ENCODE results near the gene SERINC2.

The SERINC2 gene

DNA sequence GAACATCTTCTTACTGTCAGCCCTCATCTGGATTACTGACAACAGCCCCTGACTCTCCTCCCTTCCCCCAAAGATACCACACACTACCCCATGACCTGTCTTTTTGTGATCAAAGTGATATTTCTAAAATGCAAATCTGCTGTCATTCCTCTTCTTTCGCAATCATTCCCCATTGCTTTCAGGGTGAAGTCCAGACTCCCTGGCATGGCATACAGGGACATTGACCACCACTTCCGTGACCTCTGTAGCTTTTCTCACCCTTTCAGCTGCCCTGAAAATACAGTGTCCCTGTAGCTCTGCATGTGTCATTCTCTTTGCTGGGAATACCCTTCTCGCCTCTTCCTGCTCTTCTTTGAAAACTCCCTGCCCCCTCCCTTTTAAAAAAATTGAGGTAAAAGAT lies 4.1 kb downstream of the SERINC2 start:
- H3K4me1 ChIP-seq (ENCODE audit: control insufficient read depth, insufficient read depth, low read length), result peaks cover 20% of the 10 kb centered on the region
- H3K9ac ChIP-seq (ENCODE audit: low read length), result no peak overlapping the region
- peaks cover 12% of the 10 kb centered on the region for H3K27me3 ChIP-seq (ENCODE audit: control insufficient read depth, insufficient read depth, low read length)
- H3K4me3 ChIP-seq (ENCODE audit: low read depth, low read length), result no peak overlapping the region
- H3K36me3 ChIP-seq (ENCODE audit: control insufficient read depth, insufficient read depth, low read length), result no peaks in the 10 kb centered on the region
- H3K27ac ChIP-seq (ENCODE audit: low read depth, low read length), result no peak overlapping the region
- no peaks in the 10 kb centered on the region for H3K9me3 ChIP-seq (ENCODE audit: control insufficient read depth, insufficient read depth, low read depth, low read length)

DNA sequence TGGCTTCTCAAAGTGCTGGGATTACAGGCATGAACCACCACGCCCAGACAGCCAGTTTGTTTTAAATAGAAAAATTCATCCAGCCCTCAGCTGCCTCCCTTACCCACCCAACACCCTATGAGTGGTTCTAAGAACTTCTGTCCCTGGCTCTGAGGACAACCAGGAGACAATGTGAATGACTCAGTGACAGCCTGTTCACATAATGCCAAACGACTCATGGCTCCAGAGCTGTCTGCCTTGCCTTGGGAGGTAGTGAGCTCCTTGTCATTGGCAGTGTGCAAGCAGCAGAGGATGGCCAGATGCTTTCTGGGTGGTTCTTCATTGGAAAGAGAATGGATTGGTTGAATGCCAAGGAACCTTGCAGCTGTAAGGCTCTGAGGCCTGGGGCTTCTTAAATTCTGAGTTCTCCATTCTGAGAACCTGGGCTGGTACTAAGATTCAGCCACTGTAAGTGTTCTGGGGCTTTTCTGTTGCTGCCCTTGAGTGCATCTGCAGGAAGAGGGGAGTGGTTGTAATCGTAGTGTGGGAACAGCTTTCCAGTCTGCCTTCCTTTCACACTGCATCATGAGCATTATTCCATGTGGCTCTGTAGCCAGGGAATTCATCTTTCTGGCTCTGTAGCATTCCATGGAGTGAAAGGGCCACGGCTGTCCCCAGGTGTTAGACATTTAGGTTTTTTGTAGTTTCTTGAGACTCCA lies 5.8 kb downstream of the SERINC2 start:
- Histone ChIP-seq H3K9me3 (ENCODE audit: control insufficient read depth, insufficient read depth, low read depth, low read length) (no peaks in the 10 kb centered on the region), H3K4me3 (ENCODE audit: low read depth, low read length) (no peak overlapping the region), H3K27me3 (ENCODE audit: control insufficient read depth, insufficient read depth, low read length) (peaks cover under 1% of the 10 kb centered on the region; the same call in 1 of the 2 replicates), H3K27ac (ENCODE audit: low read depth, low read length) (no peak overlapping the region), H3K36me3 (ENCODE audit: control insufficient read depth, insufficient read depth, low read length) (no peaks in the 10 kb centered on the region), H3K4me1 (ENCODE audit: control insufficient read depth, insufficient read depth, low read length) (peaks cover 20% of the 10 kb centered on the region), H3K9ac (ENCODE audit: low read length) (no peak overlapping the region)

DNA sequence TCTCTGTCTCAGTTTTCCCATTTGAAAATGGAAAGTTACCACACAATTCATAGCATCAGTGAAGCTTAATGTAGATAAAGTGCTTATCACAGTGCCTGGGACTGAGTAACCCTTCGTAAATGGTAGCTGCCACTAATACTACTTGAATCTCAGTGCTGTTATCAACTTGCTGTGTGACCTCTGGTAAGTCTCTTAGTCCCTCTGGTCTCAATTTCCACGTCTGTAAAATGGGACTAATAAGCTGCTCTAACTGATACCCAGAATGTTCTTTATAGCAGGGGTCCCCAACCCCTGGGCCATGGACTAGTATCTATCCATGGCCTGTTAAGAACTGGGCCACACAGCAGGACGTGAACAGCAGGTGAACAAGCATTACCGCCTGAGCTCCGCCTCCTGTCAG lies 7.7 kb downstream of the SERINC2 start:
- H3K36me3 ChIP-seq (ENCODE audit: control insufficient read depth, insufficient read depth, low read length), result 0 out of 2 replicates have a peak, but pooled peaks cover 3% of the 10 kb centered on the region
- no peaks in the 10 kb centered on the region for H3K27me3 ChIP-seq (ENCODE audit: control insufficient read depth, insufficient read depth, low read length)
- no peak overlapping the region for H3K9ac ChIP-seq (ENCODE audit: low read length)
- peaks cover 10% of the 10 kb centered on the region; the same call in 1 of the 2 replicates for H3K4me1 ChIP-seq (ENCODE audit: control insufficient read depth, insufficient read depth, low read length)
- no peak overlapping the region for H3K27ac ChIP-seq (ENCODE audit: low read depth, low read length)
- no peak overlapping the region for H3K4me3 ChIP-seq (ENCODE audit: low read depth, low read length)
- no peaks in the 10 kb centered on the region for H3K9me3 ChIP-seq (ENCODE audit: control insufficient read depth, insufficient read depth, low read depth, low read length)

DNA sequence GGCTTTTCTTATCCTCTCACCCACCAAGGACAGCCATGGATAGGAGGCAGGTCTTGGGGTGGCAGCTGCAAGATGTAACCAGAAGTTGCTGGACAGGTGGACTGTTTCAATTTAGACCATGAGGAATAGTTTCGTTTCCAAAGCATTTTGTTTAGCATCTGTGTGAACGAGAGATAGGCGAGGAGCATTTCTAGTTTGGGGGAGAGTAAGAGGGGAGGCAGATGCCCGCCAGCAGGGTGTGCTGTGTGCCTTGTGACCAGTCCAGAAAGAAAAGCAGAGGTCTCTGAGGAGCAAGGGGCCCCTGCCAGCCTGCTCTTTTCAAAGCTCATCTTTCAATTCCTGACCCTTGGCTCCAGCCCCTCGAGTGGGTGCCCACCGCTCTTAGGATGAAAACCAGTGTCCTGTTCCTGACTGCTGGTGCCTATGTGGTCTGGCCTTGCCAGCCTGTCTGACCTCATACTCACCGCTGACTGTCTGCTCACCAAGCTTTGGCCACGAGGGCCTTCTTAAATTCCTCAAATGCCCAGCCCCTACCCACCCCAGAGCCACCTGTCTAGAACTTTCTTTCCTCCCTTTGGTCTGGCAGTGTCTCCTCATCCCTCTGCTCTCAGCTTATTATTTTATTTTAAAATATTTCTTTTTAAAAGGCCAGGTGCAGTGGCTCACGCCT lies 8.5 kb downstream of the SERINC2 start:
- Histone ChIP-seq H3K27me3 (ENCODE audit: control insufficient read depth, insufficient read depth, low read length) (no peaks in the 10 kb centered on the region), H3K9ac (ENCODE audit: low read length) (no peak overlapping the region), H3K27ac (ENCODE audit: low read depth, low read length) (no peak overlapping the region), H3K4me1 (ENCODE audit: control insufficient read depth, insufficient read depth, low read length) (peaks cover 5% of the 10 kb centered on the region; the same call in 1 of the 2 replicates), H3K36me3 (ENCODE audit: control insufficient read depth, insufficient read depth, low read length) (0 out of 2 replicates have a peak, but pooled peaks cover 7% of the 10 kb centered on the region), H3K9me3 (ENCODE audit: control insufficient read depth, insufficient read depth, low read depth, low read length) (no peaks in the 10 kb centered on the region), H3K4me3 (ENCODE audit: low read depth, low read length) (no peak overlapping the region)

DNA sequence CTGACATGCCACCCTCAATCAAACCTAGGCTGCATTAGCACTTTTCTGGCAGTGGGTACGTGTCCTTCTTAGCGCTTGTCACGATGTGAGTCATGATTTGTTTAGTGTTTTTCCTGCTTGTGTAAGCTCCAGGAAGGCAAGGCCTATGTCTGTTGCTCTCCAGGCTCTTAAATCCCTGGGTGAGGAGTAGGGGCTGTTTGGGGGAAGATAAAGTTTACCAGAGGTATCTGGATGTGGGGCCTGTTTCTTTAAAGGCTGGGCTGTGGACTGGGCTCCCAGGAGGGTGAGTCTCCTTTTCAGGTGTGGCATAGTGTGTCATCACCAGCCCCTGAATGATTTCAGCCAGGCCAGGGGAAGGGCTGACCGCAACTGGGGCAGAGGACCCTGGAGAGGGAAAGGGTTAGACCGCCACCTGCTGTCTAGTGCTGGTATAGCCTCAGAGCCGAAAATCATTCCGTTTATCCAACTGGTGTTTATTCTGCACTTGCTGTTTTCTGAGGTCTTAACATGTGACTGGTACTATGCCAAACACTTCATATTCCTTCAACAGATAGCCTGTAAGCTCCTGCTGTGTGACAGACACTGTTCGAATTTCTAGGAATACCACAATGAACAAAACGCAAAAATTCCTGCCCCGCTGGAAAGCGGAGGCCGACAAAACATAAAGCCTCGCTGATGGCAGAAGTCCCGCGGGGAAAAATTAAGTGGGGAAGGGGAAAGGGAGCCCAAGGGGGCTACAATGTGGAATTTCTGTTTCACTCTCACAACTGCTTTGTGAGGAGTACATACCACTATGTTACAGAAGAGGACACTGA lies 9.7 kb downstream of the SERINC2 start:
- H3K27ac ChIP-seq (ENCODE audit: low read depth, low read length), result no peak overlapping the region
- 0 out of 2 replicates have a peak, but pooled peaks cover 7% of the 10 kb centered on the region for H3K36me3 ChIP-seq (ENCODE audit: control insufficient read depth, insufficient read depth, low read length)
- H3K4me3 ChIP-seq (ENCODE audit: low read depth, low read length), result no peak overlapping the region
- peaks cover 5% of the 10 kb centered on the region; the same call in 1 of the 2 replicates for H3K4me1 ChIP-seq (ENCODE audit: control insufficient read depth, insufficient read depth, low read length)
- H3K9me3 ChIP-seq (ENCODE audit: control insufficient read depth, insufficient read depth, low read depth, low read length), result no peaks in the 10 kb centered on the region
- no peak overlapping the region for H3K9ac ChIP-seq (ENCODE audit: low read length)
- no peaks in the 10 kb centered on the region for H3K27me3 ChIP-seq (ENCODE audit: control insufficient read depth, insufficient read depth, low read length)

DNA sequence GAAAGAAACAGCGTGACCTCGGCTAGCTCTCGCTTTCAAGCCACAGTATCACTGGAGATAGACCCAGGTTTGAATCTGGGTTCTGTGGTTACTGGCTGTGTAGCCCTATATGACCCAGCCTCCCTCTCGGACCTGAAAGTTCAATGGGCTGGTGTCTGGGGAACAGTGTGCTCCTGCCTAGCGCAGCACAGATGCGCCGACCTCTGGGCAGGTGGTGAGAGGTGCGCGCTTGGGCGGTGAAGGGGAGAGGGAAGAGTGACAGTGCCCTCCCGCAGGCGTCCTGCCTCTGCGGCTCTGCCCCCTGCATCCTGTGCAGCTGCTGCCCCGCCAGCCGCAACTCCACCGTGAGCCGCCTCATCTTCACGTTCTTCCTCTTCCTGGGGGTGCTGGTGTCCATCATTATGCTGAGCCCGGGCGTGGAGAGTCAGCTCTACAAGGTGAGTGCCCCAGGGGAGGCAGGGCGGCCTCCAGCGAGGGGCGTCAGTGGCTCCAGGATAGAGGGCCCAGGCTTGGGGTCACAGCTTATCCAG lies 10.5 kb downstream of the SERINC2 start:
- H3K9me3 ChIP-seq (ENCODE audit: control insufficient read depth, insufficient read depth, low read depth, low read length), result no peaks in the 10 kb centered on the region
- no peaks in the 10 kb centered on the region for H3K27me3 ChIP-seq (ENCODE audit: control insufficient read depth, insufficient read depth, low read length)
- no peak overlapping the region for H3K27ac ChIP-seq (ENCODE audit: low read depth, low read length)
- H3K4me3 ChIP-seq (ENCODE audit: low read depth, low read length), result no peak overlapping the region
- H3K9ac ChIP-seq (ENCODE audit: low read length), result no peak overlapping the region
- H3K4me1 ChIP-seq (ENCODE audit: control insufficient read depth, insufficient read depth, low read length), result peaks cover 5% of the 10 kb centered on the region; the same call in 1 of the 2 replicates
- H3K36me3 ChIP-seq (ENCODE audit: control insufficient read depth, insufficient read depth, low read length), result 0 out of 2 replicates have a peak, but pooled peaks cover 7% of the 10 kb centered on the region

DNA sequence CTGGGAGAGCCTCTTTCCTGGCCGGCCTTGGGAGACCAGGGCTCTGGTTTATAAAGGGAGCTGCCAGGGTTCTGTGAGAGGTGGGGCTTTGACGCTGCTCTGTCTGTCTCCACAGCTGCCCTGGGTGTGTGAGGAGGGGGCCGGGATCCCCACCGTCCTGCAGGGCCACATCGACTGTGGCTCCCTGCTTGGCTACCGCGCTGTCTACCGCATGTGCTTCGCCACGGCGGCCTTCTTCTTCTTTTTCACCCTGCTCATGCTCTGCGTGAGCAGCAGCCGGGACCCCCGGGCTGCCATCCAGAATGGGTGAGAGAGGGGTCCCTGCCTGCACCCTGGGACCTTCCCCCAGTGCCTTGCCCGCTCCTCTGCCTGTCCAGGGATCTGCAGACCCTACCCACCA lies 11.6 kb downstream of the SERINC2 start:
- Histone ChIP-seq H3K4me3 (ENCODE audit: low read depth, low read length) (no peak overlapping the region), H3K27ac (ENCODE audit: low read depth, low read length) (no peak overlapping the region), H3K9me3 (ENCODE audit: control insufficient read depth, insufficient read depth, low read depth, low read length) (no peaks in the 10 kb centered on the region), H3K4me1 (ENCODE audit: control insufficient read depth, insufficient read depth, low read length) (peaks cover 5% of the 10 kb centered on the region; the same call in 1 of the 2 replicates), H3K36me3 (ENCODE audit: control insufficient read depth, insufficient read depth, low read length) (peaks cover 12% of the 10 kb centered on the region; the same call in 1 of the 2 replicates), H3K27me3 (ENCODE audit: control insufficient read depth, insufficient read depth, low read length) (no peaks in the 10 kb centered on the region), H3K9ac (ENCODE audit: low read length) (no peak overlapping the region)

DNA sequence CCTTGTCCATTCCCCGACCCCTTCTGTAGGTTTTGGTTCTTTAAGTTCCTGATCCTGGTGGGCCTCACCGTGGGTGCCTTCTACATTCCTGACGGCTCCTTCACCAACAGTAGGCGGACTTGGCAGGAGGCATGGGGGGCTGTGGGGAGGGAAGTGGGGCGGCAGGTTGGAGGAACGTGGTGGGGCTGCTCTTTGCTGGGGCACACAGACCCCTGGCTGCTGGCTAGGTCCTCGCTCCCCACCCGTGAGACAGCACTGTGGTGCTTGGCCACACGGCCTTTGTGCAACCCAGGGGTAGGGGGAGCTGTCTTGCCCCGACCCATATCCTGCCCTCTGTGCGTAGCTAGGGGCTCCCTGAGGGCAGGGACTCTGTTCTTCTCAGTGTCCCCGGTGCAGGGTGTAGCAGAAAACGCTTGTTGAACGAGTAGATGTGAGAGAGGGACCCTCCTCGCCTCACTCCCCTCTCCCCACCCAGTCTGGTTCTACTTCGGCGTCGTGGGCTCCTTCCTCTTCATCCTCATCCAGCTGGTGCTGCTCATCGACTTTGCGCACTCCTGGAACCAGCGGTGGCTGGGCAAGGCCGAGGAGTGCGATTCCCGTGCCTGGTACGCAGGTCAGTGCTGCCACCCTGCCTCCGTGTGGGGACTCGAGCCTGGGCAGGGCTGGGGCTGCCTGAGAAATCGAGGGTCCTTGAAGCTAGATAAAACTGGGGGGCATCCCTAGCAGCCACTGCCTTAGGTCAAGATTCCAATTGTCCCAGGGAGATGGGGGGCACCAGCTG lies 12.5 kb downstream of the SERINC2 start:
- H3K4me1 ChIP-seq (ENCODE audit: control insufficient read depth, insufficient read depth, low read length), result peaks cover 5% of the 10 kb centered on the region; the same call in 1 of the 2 replicates
- no peak overlapping the region for H3K9ac ChIP-seq (ENCODE audit: low read length)
- no peaks in the 10 kb centered on the region for H3K27me3 ChIP-seq (ENCODE audit: control insufficient read depth, insufficient read depth, low read length)
- no peaks in the 10 kb centered on the region for H3K9me3 ChIP-seq (ENCODE audit: control insufficient read depth, insufficient read depth, low read depth, low read length)
- H3K36me3 ChIP-seq (ENCODE audit: control insufficient read depth, insufficient read depth, low read length), result peaks cover 15% of the 10 kb centered on the region; the same call in 1 of the 2 replicates
- no peak overlapping the region for H3K27ac ChIP-seq (ENCODE audit: low read depth, low read length)
- no peak overlapping the region for H3K4me3 ChIP-seq (ENCODE audit: low read depth, low read length)

DNA sequence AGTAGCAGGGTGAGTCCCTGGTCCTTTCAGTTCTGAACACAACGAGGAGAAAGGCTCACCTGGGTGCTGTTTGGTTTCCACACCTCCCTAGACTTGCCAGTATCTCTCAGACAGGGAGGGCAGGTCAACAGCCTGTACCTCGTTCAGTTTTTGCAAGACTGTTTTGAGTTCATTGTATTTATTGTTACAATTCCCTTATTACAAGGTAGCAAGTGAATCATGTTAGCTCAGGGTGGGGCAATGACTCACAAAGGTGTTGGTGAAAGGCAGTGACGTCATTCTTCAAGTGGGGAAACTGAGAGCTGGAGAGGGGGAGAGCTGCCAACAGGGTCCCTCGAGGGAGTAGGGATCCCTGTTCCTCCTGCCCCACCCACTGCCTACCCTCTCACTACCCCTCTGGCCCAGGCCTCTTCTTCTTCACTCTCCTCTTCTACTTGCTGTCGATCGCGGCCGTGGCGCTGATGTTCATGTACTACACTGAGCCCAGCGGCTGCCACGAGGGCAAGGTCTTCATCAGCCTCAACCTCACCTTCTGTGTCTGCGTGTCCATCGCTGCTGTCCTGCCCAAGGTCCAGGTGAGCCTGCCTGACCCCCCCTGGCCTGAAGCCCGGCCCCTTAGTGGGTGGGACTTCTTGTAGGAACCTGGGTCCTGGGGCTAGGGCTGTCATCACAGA lies 13.4 kb downstream of the SERINC2 start:
- Histone ChIP-seq H3K27me3 (ENCODE audit: control insufficient read depth, insufficient read depth, low read length) (no peaks in the 10 kb centered on the region), H3K27ac (ENCODE audit: low read depth, low read length) (no peak overlapping the region), H3K9ac (ENCODE audit: low read length) (no peak overlapping the region), H3K4me1 (ENCODE audit: control insufficient read depth, insufficient read depth, low read length) (no peaks in the 10 kb centered on the region; the same call in 1 of the 2 replicates), H3K9me3 (ENCODE audit: control insufficient read depth, insufficient read depth, low read depth, low read length) (no peaks in the 10 kb centered on the region), H3K36me3 (ENCODE audit: control insufficient read depth, insufficient read depth, low read length) (peaks cover 15% of the 10 kb centered on the region; the same call in 1 of the 2 replicates), H3K4me3 (ENCODE audit: low read depth, low read length) (no peak overlapping the region)

DNA sequence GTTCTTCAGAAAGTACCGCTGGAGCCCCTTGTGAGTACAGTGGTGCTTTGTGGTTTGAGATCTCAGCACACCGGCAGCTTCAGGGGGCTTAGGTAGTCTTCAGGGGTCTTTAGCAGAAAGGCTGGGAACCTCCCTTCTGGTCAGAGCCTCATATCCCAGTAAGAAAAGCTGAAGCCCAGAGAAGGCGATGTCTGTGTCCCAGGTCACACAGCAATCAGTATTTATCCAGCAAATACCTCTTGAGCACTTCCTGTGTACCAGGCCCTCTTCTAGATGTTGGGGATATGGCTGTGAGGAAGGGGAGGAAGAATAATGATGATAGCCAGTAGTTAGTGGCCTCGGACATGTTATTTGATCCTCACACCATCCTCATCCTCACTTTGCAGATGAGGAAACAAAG lies 14.3 kb downstream of the SERINC2 start:
- no peaks in the 10 kb centered on the region for H3K9me3 ChIP-seq (ENCODE audit: control insufficient read depth, insufficient read depth, low read depth, low read length)
- H3K4me1 ChIP-seq (ENCODE audit: control insufficient read depth, insufficient read depth, low read length), result no peaks in the 10 kb centered on the region; the same call in 1 of the 2 replicates
- H3K27ac ChIP-seq (ENCODE audit: low read depth, low read length), result no peak overlapping the region
- no peaks in the 10 kb centered on the region for H3K27me3 ChIP-seq (ENCODE audit: control insufficient read depth, insufficient read depth, low read length)
- peaks cover 15% of the 10 kb centered on the region; the same call in 1 of the 2 replicates for H3K36me3 ChIP-seq (ENCODE audit: control insufficient read depth, insufficient read depth, low read length)
- H3K9ac ChIP-seq (ENCODE audit: low read length), result no peak overlapping the region
- no peak overlapping the region for H3K4me3 ChIP-seq (ENCODE audit: low read depth, low read length)
